Neutrophil (primary cell): ENCODE measurements around the gene AADACL2.
"Not testable (repeated sequence)": the region's sequence is repeated elsewhere in the genome, so short reads cannot be mapped to it uniquely, and the experiment has no call there.

Source experiments
- H3K27ac ChIP-seq: fragments of 200-600 bp; sonication (generic); 2 replicates; pipeline ENCODE4 v1.5.1; 2016; ENCODE audit warnings: mild to moderate bottlenecking, moderate library complexity
- H3K27me3 ChIP-seq: fragments of 200-600 bp; sonication (generic); 2 replicates; pipeline ENCODE4 v1.6.0; 2016; ENCODE audit warnings: mild to moderate bottlenecking
- H3K36me3 ChIP-seq: fragments of 200-600 bp; sonication (generic); 2 replicates; pipeline ENCODE4 v1.5.1; 2017
- H3K4me1 ChIP-seq, 2 experiments: fragments of 200-600 bp in 1 of 2; sonication (generic) in 1 of 2; 1 replicate in 1 of 2; 2 replicates in 1 of 2; pipeline versions ENCODE4 v1.5.1 to v1.6.1; 2013 to 2016; ENCODE audit warnings: low read depth in 1 of 2, low read length in 1 of 2, mild to moderate bottlenecking in 1 of 2, moderate library complexity in 1 of 2; ENCODE audit not compliant: control insufficient read depth in 1 of 2, insufficient read depth in 1 of 2
- H3K4me3 ChIP-seq, 2 experiments: fragments of 200-600 bp in 1 of 2; sonication (generic) in 1 of 2; 1 replicate in 1 of 2; 2 replicates in 1 of 2; pipeline ENCODE4 v1.5.1; 2013 to 2016; ENCODE audit warnings: low read depth in 1 of 2, low read length in 1 of 2, mild to moderate bottlenecking in 1 of 2, moderate library complexity in 1 of 2
- H3K9me3 ChIP-seq: fragments of 200-600 bp; sonication (generic); 2 replicates; pipeline ENCODE4 v1.5.1; 2016
- TF ChIP-seq, protein P1 (sequence below): fragments of 200-600 bp; sonication (generic); IDR thresholded peaks from 2 replicates; pipeline ENCODE4 v1.5.1; 2016; ENCODE audit warnings: antibody characterized with exemption

The AADACL2 gene

GRCh38 chr3:151777880-151778279 lies 44.2 kb downstream of the AADACL2 start:
- Histone ChIP-seq H3K9me3 (no peaks in the 10 kb centered on the region), H3K27me3 (no peaks in the 10 kb centered on the region), H3K4me1 (no peaks in the 10 kb centered on the region), H3K27ac (no peak overlapping the region), H3K36me3 (no peaks in the 10 kb centered on the region), H3K4me3 (no peak overlapping the region)
- TF ChIP-seq, protein P1, sequence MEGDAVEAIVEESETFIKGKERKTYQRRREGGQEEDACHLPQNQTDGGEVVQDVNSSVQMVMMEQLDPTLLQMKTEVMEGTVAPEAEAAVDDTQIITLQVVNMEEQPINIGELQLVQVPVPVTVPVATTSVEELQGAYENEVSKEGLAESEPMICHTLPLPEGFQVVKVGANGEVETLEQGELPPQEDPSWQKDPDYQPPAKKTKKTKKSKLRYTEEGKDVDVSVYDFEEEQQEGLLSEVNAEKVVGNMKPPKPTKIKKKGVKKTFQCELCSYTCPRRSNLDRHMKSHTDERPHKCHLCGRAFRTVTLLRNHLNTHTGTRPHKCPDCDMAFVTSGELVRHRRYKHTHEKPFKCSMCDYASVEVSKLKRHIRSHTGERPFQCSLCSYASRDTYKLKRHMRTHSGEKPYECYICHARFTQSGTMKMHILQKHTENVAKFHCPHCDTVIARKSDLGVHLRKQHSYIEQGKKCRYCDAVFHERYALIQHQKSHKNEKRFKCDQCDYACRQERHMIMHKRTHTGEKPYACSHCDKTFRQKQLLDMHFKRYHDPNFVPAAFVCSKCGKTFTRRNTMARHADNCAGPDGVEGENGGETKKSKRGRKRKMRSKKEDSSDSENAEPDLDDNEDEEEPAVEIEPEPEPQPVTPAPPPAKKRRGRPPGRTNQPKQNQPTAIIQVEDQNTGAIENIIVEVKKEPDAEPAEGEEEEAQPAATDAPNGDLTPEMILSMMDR = no peak

DNA sequence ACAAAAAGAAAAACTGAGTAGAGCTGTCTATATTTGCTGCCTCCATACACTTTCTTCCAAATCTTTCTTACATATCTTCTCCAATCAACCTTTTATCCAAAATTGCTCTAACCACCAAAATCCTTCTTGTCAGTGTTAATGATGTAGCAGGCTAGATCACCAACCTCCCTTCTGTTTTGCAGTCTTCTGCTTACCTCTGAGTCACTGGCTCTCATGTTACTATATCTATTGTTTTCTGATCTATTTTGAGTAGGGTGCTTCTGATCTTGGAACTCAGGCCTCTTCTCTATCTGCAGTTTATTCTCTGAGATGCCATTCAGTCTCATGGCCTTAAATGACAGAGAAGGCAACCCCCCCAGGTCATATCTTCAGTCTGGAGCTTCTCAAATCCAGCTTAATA lies 53.9 kb downstream of the AADACL2 start:
- Histone ChIP-seq H3K36me3 (no peaks in the 10 kb centered on the region), H3K9me3 (no peaks in the 10 kb centered on the region), H3K27ac (no peak overlapping the region), H3K4me3 (no peak overlapping the region), H3K4me1 (no peaks in the 10 kb centered on the region), H3K27me3 (no peaks in the 10 kb centered on the region)
- TF ChIP-seq, protein P1 = no peak

DNA sequence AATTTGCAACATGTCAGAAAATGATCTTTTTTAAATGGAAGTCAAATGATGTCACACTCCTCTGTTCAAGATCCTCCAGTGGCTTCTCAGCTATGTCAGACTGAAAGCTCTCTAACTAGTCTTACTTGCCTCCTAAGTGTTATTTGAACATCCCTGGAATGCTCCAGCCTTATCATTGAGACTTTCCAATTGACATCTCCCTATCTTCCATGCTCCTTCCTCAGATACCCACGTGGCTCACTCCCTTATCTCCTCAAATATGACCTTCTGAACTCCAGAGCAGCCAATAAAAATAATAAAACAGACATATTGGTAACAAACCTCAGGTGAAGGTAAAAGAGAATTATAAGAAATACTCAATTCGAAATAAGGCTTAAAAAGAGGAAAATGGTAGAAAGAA lies 54.7 kb downstream of the AADACL2 start:
- Histone ChIP-seq H3K27ac (no peak overlapping the region), H3K36me3 (no peaks in the 10 kb centered on the region), H3K4me1 (no peaks in the 10 kb centered on the region), H3K4me3 (no peak overlapping the region), H3K9me3 (no peaks in the 10 kb centered on the region), H3K27me3 (no peaks in the 10 kb centered on the region)
- TF ChIP-seq, protein P1 = no peak

- H3K4me3 ChIP-seq = no peak overlapping the region
- TF ChIP-seq, protein P1 = no peak
Measured at GRCh38 chr3:151789853-151790463, 56.2 kb downstream of the AADACL2 start.

DNA sequence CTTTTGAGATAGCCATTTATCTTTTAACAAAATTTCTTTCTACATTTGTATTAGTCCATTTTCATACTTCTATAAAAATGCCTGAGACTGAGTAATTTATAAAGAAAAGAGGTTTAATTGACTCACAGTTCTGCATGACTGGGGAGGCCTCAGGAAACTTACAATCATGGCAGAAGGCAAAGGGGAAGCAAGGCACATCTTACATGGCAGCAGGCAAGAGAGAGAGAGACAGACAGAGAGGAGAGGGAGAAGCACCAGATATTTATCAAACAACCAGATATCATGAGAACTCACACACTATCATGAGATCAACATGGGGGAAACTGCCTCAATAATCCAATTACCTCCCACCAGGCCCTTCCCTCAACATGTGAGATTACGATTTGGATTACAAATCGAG lies 57.0 kb downstream of the AADACL2 start:
- not testable (repeated sequence) for H3K27me3 ChIP-seq, H3K4me3 ChIP-seq, H3K4me1 ChIP-seq, H3K9me3 ChIP-seq, H3K36me3 ChIP-seq, H3K27ac ChIP-seq

More at GRCh38 chr3:151789853-151790463, 56.2 kb downstream of the AADACL2 start:
- Histone ChIP-seq H3K27me3 (no peaks in the 10 kb centered on the region), H3K4me1 (no peaks in the 10 kb centered on the region), H3K36me3 (no peaks in the 10 kb centered on the region), H3K9me3 (no peaks in the 10 kb centered on the region), H3K27ac (no peak overlapping the region)

DNA sequence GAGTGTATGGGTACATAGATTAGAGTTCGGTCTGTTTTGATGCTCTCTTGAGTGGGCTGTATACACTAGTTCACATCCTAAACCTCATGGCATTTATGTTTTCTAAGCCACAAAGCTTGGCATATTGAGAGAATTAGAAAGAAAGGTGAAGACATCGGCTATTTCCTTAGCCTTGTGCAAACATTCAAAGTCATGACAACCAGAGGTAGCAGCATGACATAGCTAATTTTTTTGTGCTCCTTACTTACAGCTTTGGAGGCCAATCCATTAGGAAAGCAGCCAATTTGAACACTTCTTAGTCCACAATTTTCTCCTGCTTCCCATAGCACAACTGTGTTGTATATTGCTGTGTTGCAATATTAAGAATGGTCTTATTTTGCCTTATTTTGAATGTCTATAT lies 58.7 kb downstream of the AADACL2 start:
- Histone ChIP-seq H3K4me3 (no peak overlapping the region), H3K36me3 (no peaks in the 10 kb centered on the region), H3K4me1 (no peaks in the 10 kb centered on the region), H3K9me3 (no peaks in the 10 kb centered on the region), H3K27me3 (no peaks in the 10 kb centered on the region), H3K27ac (no peak overlapping the region)
- TF ChIP-seq, protein P1 = no peak
